Activated naive CD4-positive, alpha-beta T cell treated with anti-CD3 and anti-CD28 coated beads, Interleukin-2, amount 10 ng/mL, durations not matched to agents 7 days and 5 days (primary cell): ENCODE measurements around the gene SLC50A1.
"Not testable (repeated sequence)": the region's sequence is repeated elsewhere in the genome, so short reads cannot be mapped to it uniquely, and the experiment has no call there.

Experiments
- CTCF ChIA-PET: fragments of 350-600 bp; sonication (Branson Sonifier 250); formaldehyde crosslinking; loops from one replicate; lab custom pipeline; 2021; ENCODE audit warnings: antibody characterized with exemption; lab: Charles Lee
- DNase-seq: peaks from one replicate; pipeline ENCODE4 v3.0.0-alpha.2; 2020
- H3K27ac Mint-ChIP-seq: one replicate; pipeline ENCODE4 v1.8.0; 2021; ENCODE audit warnings: mild to moderate bottlenecking, moderate library complexity, mixed read lengths
- H3K27me3 Mint-ChIP-seq: one replicate; pipeline ENCODE4 v1.8.0; 2021; ENCODE audit warnings: mild to moderate bottlenecking, mixed read lengths
- H3K36me3 Mint-ChIP-seq: one replicate; pipeline ENCODE4 v1.8.0; 2021; ENCODE audit warnings: mixed read lengths
- H3K4me1 Mint-ChIP-seq: one replicate; pipeline ENCODE4 v1.8.0; 2021; ENCODE audit warnings: mixed read lengths
- H3K4me3 Mint-ChIP-seq: one replicate; pipeline ENCODE4 v1.8.0; 2021; ENCODE audit warnings: mild to moderate bottlenecking, moderate library complexity, mixed read lengths
- H3K9me3 Mint-ChIP-seq: one replicate; pipeline ENCODE4 v1.8.0; 2021; ENCODE audit warnings: mixed read lengths

The SLC50A1 gene

GRCh38 chr1:155105604-155106011, 30.0 kb upstream of the SLC50A1 start:
- Mint-ChIP-seq H3K4me3 (no peak overlapping the region), H3K36me3 (no peaks in the 10 kb centered on the region), H3K27ac (no peak overlapping the region), H3K9me3 (no peaks in the 10 kb centered on the region), H3K4me1 (no peaks in the 10 kb centered on the region), H3K27me3 (peaks cover 28% of the 10 kb centered on the region)
- DNase-seq = no peak
- CTCF ChIA-PET = interaction anchor here (2.4 kb wide), 1 partner anchor 62 kb away, joined by 9 read pairs; no protein-coding TSS in a partner anchor

- no peak overlapping the region for H3K27ac Mint-ChIP-seq
- H3K9me3 Mint-ChIP-seq = no peaks in the 10 kb centered on the region
- H3K4me3 Mint-ChIP-seq = no peak overlapping the region
- CTCF ChIA-PET = interaction anchor here (0.7 to 1.6 kb wide), 2 partner anchors 15 to 59 kb away, joined by 3 to 7 read pairs; no protein-coding TSS in a partner anchor
- H3K4me1 Mint-ChIP-seq = no peaks in the 10 kb centered on the region
- H3K36me3 Mint-ChIP-seq = no peaks in the 10 kb centered on the region
- no peak for DNase-seq
- H3K27me3 Mint-ChIP-seq = peaks cover 38% of the 10 kb centered on the region
These were observed 28.8 kb upstream of the SLC50A1 start for GRCh38 chr1:155106862-155107261.

- no peak for DNase-seq
- peaks cover 38% of the 10 kb centered on the region for H3K27me3 Mint-ChIP-seq
- no peaks in the 10 kb centered on the region for H3K9me3 Mint-ChIP-seq
- no peak overlapping the region for H3K4me3 Mint-ChIP-seq
- H3K4me1 Mint-ChIP-seq = no peaks in the 10 kb centered on the region
- no peak overlapping the region for H3K27ac Mint-ChIP-seq
- no peaks in the 10 kb centered on the region for H3K36me3 Mint-ChIP-seq
- CTCF ChIA-PET = interaction anchor here (0.7 to 1.8 kb wide), 3 partner anchors 16 to 65 kb away, joined by 3 to 7 read pairs (median 7); partner anchors contain the start of gene KRTCAP2
These were observed 28.1 kb upstream of the SLC50A1 start for GRCh38 chr1:155107309-155108264.

- peaks cover 38% of the 10 kb centered on the region for H3K27me3 Mint-ChIP-seq
- no peaks in the 10 kb centered on the region for H3K9me3 Mint-ChIP-seq
- H3K4me3 Mint-ChIP-seq = no peak overlapping the region
- H3K27ac Mint-ChIP-seq = no peak overlapping the region
- CTCF ChIA-PET = interaction anchor here (1.6 to 1.8 kb wide), 2 partner anchors 17 to 65 kb away, joined by 7 read pairs; partner anchors contain the start of gene KRTCAP2
- no peak for DNase-seq
- H3K4me1 Mint-ChIP-seq = no peaks in the 10 kb centered on the region
- H3K36me3 Mint-ChIP-seq = no peaks in the 10 kb centered on the region
These were observed 27.4 kb upstream of the SLC50A1 start for GRCh38 chr1:155108296-155108695.

- no peak overlapping the region for H3K27ac Mint-ChIP-seq
- CTCF ChIA-PET = no interaction called here
These were observed 25.3 kb upstream of the SLC50A1 start for GRCh38 chr1:155110381-155110780.

GRCh38 chr1:155110826-155111225, 24.8 kb upstream of the SLC50A1 start:
- CTCF ChIA-PET = no interaction called here
- DNase-seq = no peak
- no peak overlapping the region for H3K27ac Mint-ChIP-seq
- peaks cover 40% of the 10 kb centered on the region for H3K27me3 Mint-ChIP-seq
- no peaks in the 10 kb centered on the region for H3K36me3 Mint-ChIP-seq
- H3K4me3 Mint-ChIP-seq = no peak overlapping the region
- H3K4me1 Mint-ChIP-seq = no peaks in the 10 kb centered on the region
- H3K9me3 Mint-ChIP-seq = no peaks in the 10 kb centered on the region

More at GRCh38 chr1:155110381-155110780, 25.3 kb upstream of the SLC50A1 start:
- peaks cover 41% of the 10 kb centered on the region for H3K27me3 Mint-ChIP-seq
- H3K9me3 Mint-ChIP-seq = no peaks in the 10 kb centered on the region
- DNase-seq = no peak
- no peaks in the 10 kb centered on the region for H3K36me3 Mint-ChIP-seq
- no peaks in the 10 kb centered on the region for H3K4me1 Mint-ChIP-seq
- no peak overlapping the region for H3K4me3 Mint-ChIP-seq

GRCh38 chr1:155113450-155113980, 22.1 kb upstream of the SLC50A1 start:
- DNase-seq = no peak
- Mint-ChIP-seq H3K27ac (no peak overlapping the region), H3K36me3 (no peaks in the 10 kb centered on the region), H3K9me3 (no peaks in the 10 kb centered on the region), H3K27me3 (peaks cover 50% of the 10 kb centered on the region), H3K4me3 (no peak overlapping the region), H3K4me1 (no peaks in the 10 kb centered on the region)
- CTCF ChIA-PET = no interaction called here

- no peaks in the 10 kb centered on the region for H3K4me1 Mint-ChIP-seq
- peaks cover 65% of the 10 kb centered on the region for H3K27me3 Mint-ChIP-seq
- DNase-seq = no peak
- H3K36me3 Mint-ChIP-seq = no peaks in the 10 kb centered on the region
- no peak overlapping the region for H3K4me3 Mint-ChIP-seq
- no peaks in the 10 kb centered on the region for H3K9me3 Mint-ChIP-seq
- no peak overlapping the region for H3K27ac Mint-ChIP-seq
- CTCF ChIA-PET = interaction anchor here (1.0 to 2.4 kb wide), 2 partner anchors 21 to 25 kb away, joined by 3 to 8 read pairs; no protein-coding TSS in a partner anchor
These were observed 19.4 kb upstream of the SLC50A1 start for GRCh38 chr1:155116113-155116764.

- CTCF ChIA-PET = interaction anchor here (2.4 kb wide), 1 partner anchor 26 kb away, joined by 8 read pairs; no protein-coding TSS in a partner anchor
- peaks cover 67% of the 10 kb centered on the region for H3K27me3 Mint-ChIP-seq
- H3K36me3 Mint-ChIP-seq = no peaks in the 10 kb centered on the region
- no peaks in the 10 kb centered on the region for H3K9me3 Mint-ChIP-seq
- no peak for DNase-seq
- H3K27ac Mint-ChIP-seq = no peak overlapping the region
- no peaks in the 10 kb centered on the region for H3K4me1 Mint-ChIP-seq
- H3K4me3 Mint-ChIP-seq = no peak overlapping the region
These were observed 18.0 kb upstream of the SLC50A1 start for GRCh38 chr1:155117610-155118009.

- not testable (repeated sequence) for H3K4me3 Mint-ChIP-seq, H3K9me3 Mint-ChIP-seq, H3K27ac Mint-ChIP-seq, DNase-seq, H3K4me1 Mint-ChIP-seq, H3K36me3 Mint-ChIP-seq
- CTCF ChIA-PET = interaction anchor here (2.4 kb wide), 1 partner anchor 27 kb away, joined by 8 read pairs; no protein-coding TSS in a partner anchor
- peaks cover 72% of the 10 kb centered on the region for H3K27me3 Mint-ChIP-seq
These were observed 17.6 kb upstream of the SLC50A1 start for GRCh38 chr1:155118090-155118489.

GRCh38 chr1:155120253-155120652, 15.4 kb upstream of the SLC50A1 start:
- H3K4me1 Mint-ChIP-seq = no peaks in the 10 kb centered on the region
- H3K4me3 Mint-ChIP-seq = no peak overlapping the region
- no peaks in the 10 kb centered on the region for H3K36me3 Mint-ChIP-seq
- no peak for DNase-seq
- H3K27me3 Mint-ChIP-seq = peaks cover 81% of the 10 kb centered on the region
- no peaks in the 10 kb centered on the region for H3K9me3 Mint-ChIP-seq
- H3K27ac Mint-ChIP-seq = no peak overlapping the region
- CTCF ChIA-PET = interaction anchor here (0.7 to 1.3 kb wide), 2 partner anchors 30 to 47 kb away, joined by 3 to 7 read pairs; no protein-coding TSS in a partner anchor

- CTCF ChIA-PET = interaction anchor here (0.7 to 1.3 kb wide), 3 partner anchors 31 to 185 kb away, joined by 3 to 7 read pairs (median 3); partner anchors contain the start of gene PMVK
- Mint-ChIP-seq H3K27me3 (peaks cover 84% of the 10 kb centered on the region), H3K4me3 (no peak overlapping the region), H3K4me1 (no peaks in the 10 kb centered on the region), H3K9me3 (no peaks in the 10 kb centered on the region), H3K27ac (no peak overlapping the region), H3K36me3 (no peaks in the 10 kb centered on the region)
- no peak for DNase-seq
These were observed 14.4 kb upstream of the SLC50A1 start for GRCh38 chr1:155121249-155121648.

- Mint-ChIP-seq H3K27ac (no peak overlapping the region), H3K36me3 (no peaks in the 10 kb centered on the region), H3K4me1 (peaks cover 7% of the 10 kb centered on the region), H3K4me3 (no peak overlapping the region), H3K27me3 (peaks cover 87% of the 10 kb centered on the region), H3K9me3 (no peaks in the 10 kb centered on the region)
- no peak for DNase-seq
- CTCF ChIA-PET = no interaction called here
These were observed 13.3 kb upstream of the SLC50A1 start for GRCh38 chr1:155122308-155122707.

GRCh38 chr1:155123801-155124200, 11.9 kb upstream of the SLC50A1 start:
- no peak overlapping the region for H3K4me3 Mint-ChIP-seq
- no peak for DNase-seq
- peaks cover 90% of the 10 kb centered on the region for H3K27me3 Mint-ChIP-seq
- peaks cover 18% of the 10 kb centered on the region for H3K4me1 Mint-ChIP-seq
- no peaks in the 10 kb centered on the region for H3K36me3 Mint-ChIP-seq
- no peaks in the 10 kb centered on the region for H3K9me3 Mint-ChIP-seq
- CTCF ChIA-PET = no interaction called here
- H3K27ac Mint-ChIP-seq = no peak overlapping the region
